ENCODE data around the gene ADGRL4. TPM values are rescaled to one million over a fixed set of nuclear protein-coding genes. Genes with fewer than 3 reads are reported as not detected.

The ADGRL4 gene
- 0.77 and 8.2 TPM in 2 replicates for total RNA-seq

DNA sequence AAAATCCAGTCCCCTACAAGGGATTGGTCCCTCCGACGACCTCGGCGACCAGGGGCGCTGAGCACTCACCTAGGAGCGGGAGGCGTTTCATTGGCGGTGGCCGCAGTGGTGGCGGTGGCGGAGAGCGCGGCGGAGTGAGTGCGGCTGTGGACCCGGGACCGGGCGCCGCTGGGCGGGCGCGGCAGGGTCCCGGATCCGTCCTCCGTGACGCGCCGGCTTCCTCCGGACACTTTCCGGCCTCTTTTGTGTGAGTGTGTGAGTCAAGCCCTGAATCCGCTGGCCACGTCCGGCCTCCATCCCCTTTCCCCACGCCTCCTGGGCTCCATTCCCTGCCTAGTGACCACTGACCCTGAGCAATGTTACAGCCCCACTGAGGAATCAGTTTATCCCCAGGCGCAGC lies at the start of gene ADGRL4:
TSS of gene ADGRL4 (minus strand) at position 167 of the 400 bp plus-strand sequence. CDS start at position 91, 76 bp downstream.

